GM12878 (cell line): ENCODE data around the gene OTUB1. TPM values are rescaled to one million over a fixed set of nuclear protein-coding genes. Genes with fewer than 3 reads are reported as not detected.
"Not testable (repeated sequence)": the region's sequence is repeated elsewhere in the genome, so short reads cannot be mapped to it uniquely, and the experiment has no call there.

ENCODE experiments used
- ATAC-seq: fragments of 200-7000 bp; cut with Tn5 transposase; 3 replicates; pipeline ENCODE4 v1.9.1; 2020; ENCODE audit warnings: mild to moderate bottlenecking, moderate library complexity
- BruUV-seq: library from RNA; stranded (reverse); fragments of 400-500 nt; replicated peaks from 2 replicates; lab custom pipeline; 2021; lab: Mats Ljungman, UMichigan
- CTCF ChIA-PET: fragments of 300-600 bp; sonication (Branson Sonifier 250); formaldehyde crosslinking; extraction: SDS; loops from one replicate; lab custom pipeline; 2021; ENCODE audit warnings: inconsistent platforms; lab: Yijun Ruan, JAX
- POLR2A ChIA-PET: fragments of 350-600 bp; formaldehyde crosslinking; extraction: SDS; loops from one replicate; lab custom pipeline; 2021; ENCODE audit warnings: inconsistent platforms; lab: Charles Lee
- RAD21 ChIA-PET: fragments of 300-600 bp; sonication (Branson Sonifier 250); formaldehyde crosslinking; loops from one replicate; lab custom pipeline; 2023; ENCODE audit warnings: antibody characterized with exemption; ENCODE audit not compliant: unreplicated experiment; lab: Charles Lee
- SMC1A ChIA-PET: fragments of 300-600 bp; sonication (Branson Sonifier 250); formaldehyde crosslinking; loops from one replicate; lab custom pipeline; 2023; ENCODE audit not compliant: unreplicated experiment, uncharacterized antibody; lab: Charles Lee
- DNase-seq: peaks from one replicate; pipeline ENCODE4 v3.0.0-alpha.2; 2011; ENCODE audit warnings: low read depth, low spot score
- FAIRE-seq: peaks from 3 replicates; lab custom pipeline; 2011; peaks lifted over from hg19 to GRCh38; lab: Jason Lieb, UNC
- H2AFZ ChIP-seq: 2 replicates; pipeline ENCODE4 v1.6.0; 2011; ENCODE audit warnings: low read depth, low read length, control low read depth; ENCODE audit not compliant: control insufficient read depth
- H3K27ac ChIP-seq: 2 replicates; pipeline ENCODE4 v1.5.1; 2011; ENCODE audit warnings: control low read depth; ENCODE audit not compliant: control insufficient read depth, insufficient read depth
- H3K27me3 ChIP-seq, 2 experiments: replicated peaks in 1 of 2; 2 replicates each; pipeline versions ENCODE4 v1.6.0 to v1.6.1; 2011; ENCODE audit warnings: low read length in 1 of 2; ENCODE audit not compliant: control insufficient read depth in 2 of 2, insufficient read depth in 2 of 2
- H3K36me3 ChIP-seq, 2 experiments: 2 replicates each; pipeline ENCODE4 v1.5.1; 2011; ENCODE audit warnings: low read length in 1 of 2; ENCODE audit not compliant: control insufficient read depth in 2 of 2, insufficient read depth in 2 of 2
- H3K4me1 ChIP-seq: 2 replicates; pipeline ENCODE4 v1.6.1; 2011; ENCODE audit warnings: mild to moderate bottlenecking, low read length, moderate library complexity, mixed read lengths; ENCODE audit not compliant: control insufficient read depth, insufficient read depth
- H3K4me2 ChIP-seq: 2 replicates; pipeline ENCODE4 v1.6.0; 2011; ENCODE audit warnings: control low read depth; ENCODE audit not compliant: control insufficient read depth, insufficient read depth
- H3K4me3 ChIP-seq: fragments of 200-600 bp; sonication (generic); 2 replicates; pipeline ENCODE4 v1.5.1; 2016
- H3K79me2 ChIP-seq: 2 replicates; pipeline ENCODE4 v1.6.0; 2011; ENCODE audit warnings: low read length; ENCODE audit not compliant: control insufficient read depth, insufficient read depth
- H3K9ac ChIP-seq: 2 replicates; pipeline ENCODE4 v1.8.0; 2011; ENCODE audit warnings: low read length, control low read depth, mixed read lengths; ENCODE audit not compliant: control insufficient read depth, insufficient read depth
- H3K9me3 ChIP-seq: replicated peaks from 3 replicates; pipeline ENCODE4 v1.5.1; 2011; ENCODE audit warnings: mild to moderate bottlenecking, low read length; ENCODE audit not compliant: control insufficient read depth, insufficient read depth
- H4K20me1 ChIP-seq: 2 replicates; pipeline ENCODE4 v1.6.0; 2011; ENCODE audit not compliant: control insufficient read depth, insufficient read depth
- WGBS: methylation state at CpG from one replicate; pipeline ENCODE4 v1.1.6; 2016; ENCODE audit warnings: low lambda C conversion rate; ENCODE audit not compliant: insufficient replicate concordance, insufficient coverage; ENCODE audit errors: missing lambda C conversion rate; 5-methylcytosine and 5-hydroxymethylcytosine counted together
- in situ Hi-C: fragments of 300-500 bp; cut with MboI; formaldehyde crosslinking; loops from 9 replicates; pipeline ENCODE4 v1.14.3; 2018; ENCODE audit warnings: mixed read lengths
- intact Hi-C: fragments of 100-400 bp; cut with micrococcal nuclease; formaldehyde crosslinking; loops from one replicate; pipeline ENCODE4 v1.14.2; 2022; ENCODE audit not compliant: unreplicated experiment
- polyA plus RNA-seq, 11 experiments: library from polyadenylated mRNA; depleted of rRNA in 4 of 11; unstranded in 6 of 11; stranded (reverse) in 5 of 11; fragments of >200 nt; fragmentation: Nextera tagmentation in 4 of 11; fragmentation: Illumina TruSeq in 1 of 11; extraction: Ambion mirVana in 4 of 11; extraction: Trizol in 1 of 11; gene quantifications; 1 replicate in 1 of 11; 2 replicates in 10 of 11; pipeline versions ENCODE4 v1.2.1 to v1.2.3, GENCODE V29; 2011 to 2016; ENCODE audit warnings: inconsistent platforms in 2 of 11, missing spikeins in 2 of 11, low read depth in 1 of 11
- small RNA-seq: library from RNA; depleted of rRNA; stranded (forward); fragments of <200 nt; gene quantifications from one replicate; pipeline ENCODE3, GENCODE V24; 2014
- total RNA-seq, 4 experiments: library from RNA; depleted of rRNA in 3 of 4; stranded (reverse); fragments of >200 nt in 3 of 4; fragmentation: Illumina TruSeq in 1 of 4; extraction: Trizol in 1 of 4; gene quantifications; 2 replicates each; pipeline versions ENCODE4 v1.2.1 to v1.2.3, GENCODE V29; 2013 to 2021
- TF ChIP-seq, protein P1 (sequence below): fragments of 450-650 bp; IDR thresholded peaks from 2 replicates; pipeline ENCODE4 v1.6.1; 2017; ENCODE audit warnings: mild to moderate bottlenecking, low read depth, inconsistent platforms; ENCODE audit not compliant: poor library complexity, severe bottlenecking

The OTUB1 gene
- total and polyA plus RNA-seq, 10 of the 15 experiments (the other 5 are each of a cell fraction or from before 2014, with no cell fraction given) = 49.6 to 225 (median 131) TPM

DNA sequence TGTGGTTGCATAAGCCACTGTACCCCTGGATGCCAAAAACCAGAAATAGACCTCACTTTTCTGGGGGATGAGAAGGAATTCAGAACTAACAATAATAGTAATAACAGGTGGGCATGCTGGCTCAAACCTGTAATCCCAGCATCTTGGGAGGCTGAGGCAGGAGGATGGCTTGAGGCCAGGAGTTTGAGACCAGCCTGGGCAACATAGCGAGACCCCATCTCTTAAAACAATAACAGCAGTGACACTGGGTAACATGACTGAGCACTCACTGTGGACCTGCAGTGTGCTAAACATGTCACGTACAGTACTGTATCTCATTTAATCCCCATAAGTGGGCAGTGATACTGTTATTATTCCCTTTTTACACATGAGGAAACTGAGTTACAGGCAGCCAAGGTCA, 59.5 kb downstream of the OTUB1 start (continued):
- TF ChIP-seq, protein P1, sequence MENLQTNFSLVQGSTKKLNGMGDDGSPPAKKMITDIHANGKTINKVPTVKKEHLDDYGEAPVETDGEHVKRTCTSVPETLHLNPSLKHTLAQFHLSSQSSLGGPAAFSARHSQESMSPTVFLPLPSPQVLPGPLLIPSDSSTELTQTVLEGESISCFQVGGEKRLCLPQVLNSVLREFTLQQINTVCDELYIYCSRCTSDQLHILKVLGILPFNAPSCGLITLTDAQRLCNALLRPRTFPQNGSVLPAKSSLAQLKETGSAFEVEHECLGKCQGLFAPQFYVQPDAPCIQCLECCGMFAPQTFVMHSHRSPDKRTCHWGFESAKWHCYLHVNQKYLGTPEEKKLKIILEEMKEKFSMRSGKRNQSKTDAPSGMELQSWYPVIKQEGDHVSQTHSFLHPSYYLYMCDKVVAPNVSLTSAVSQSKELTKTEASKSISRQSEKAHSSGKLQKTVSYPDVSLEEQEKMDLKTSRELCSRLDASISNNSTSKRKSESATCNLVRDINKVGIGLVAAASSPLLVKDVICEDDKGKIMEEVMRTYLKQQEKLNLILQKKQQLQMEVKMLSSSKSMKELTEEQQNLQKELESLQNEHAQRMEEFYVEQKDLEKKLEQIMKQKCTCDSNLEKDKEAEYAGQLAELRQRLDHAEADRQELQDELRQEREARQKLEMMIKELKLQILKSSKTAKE = no peak

DNA sequence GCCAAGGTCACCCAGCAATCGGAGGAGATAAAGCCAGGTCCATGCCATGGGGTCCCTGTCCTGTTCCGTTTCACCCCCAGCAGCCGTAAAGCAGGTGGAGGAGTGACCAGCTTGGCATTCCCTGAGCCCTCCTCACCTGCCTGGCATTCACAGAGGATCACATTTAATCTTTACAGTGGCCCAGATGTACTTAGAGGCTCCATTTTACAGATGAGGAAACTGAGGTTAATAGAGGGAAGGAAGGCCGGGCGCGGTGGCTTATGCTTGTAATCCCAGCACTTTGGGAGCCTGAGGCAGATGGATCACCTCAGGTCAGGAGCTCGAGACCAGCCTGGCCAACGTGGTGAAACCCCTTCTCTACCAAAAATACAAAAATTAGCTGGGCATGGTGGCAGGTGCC, 61.1 kb downstream of the OTUB1 start:
- H4K20me1 ChIP-seq, H2AFZ ChIP-seq, H3K36me3 ChIP-seq, H3K9ac ChIP-seq, DNase-seq, in situ Hi-C loops, H3K4me3 ChIP-seq, FAIRE-seq, H3K27me3 ChIP-seq, H3K27ac ChIP-seq, RAD21 ChIA-PET, CTCF ChIA-PET, H3K79me2 ChIP-seq, intact Hi-C loops, SMC1A ChIA-PET, BruUV-seq, ATAC-seq, H3K9me3 ChIP-seq, H3K4me2 ChIP-seq, H3K4me1 ChIP-seq: not testable (repeated sequence)
- WGBS = 34% methylated on average over 8 of the region's 8 CpGs
- POLR2A ChIA-PET = interaction anchor here (0.6 kb wide), 1 partner anchor 270 kb away, joined by 3 read pairs; no protein-coding TSS in a partner anchor

Small RNA genes lying within 50 kb of the gene (small RNA-seq; reads per million reads assigned to genes)
- not detected for gene RNU6-45P

Other genes with a start within 250 kb of the OTUB1 start
Only the 7 nearest of the 14 such genes appear.
- 27.5 and 32.6 TPM in 2 replicates for gene SPINDOC, start 173.0 kb upstream of the OTUB1 start, total RNA-seq (2014; rRNA removed)
- 17.9 and 22.5 TPM in 2 replicates for gene SPINDOC, start 173.0 kb upstream of the OTUB1 start, total RNA-seq (2014; rRNA removed; fragmentation: Illumina TruSeq; extraction: Trizol)
- 31.5 and 36.3 TPM in 2 replicates for gene SPINDOC, start 173.0 kb upstream of the OTUB1 start, total RNA-seq (2021)
- 11.9 and 19.0 TPM in 2 replicates for gene SPINDOC, start 173.0 kb upstream of the OTUB1 start, polyA plus RNA-seq (2011; rRNA removed)
- 6.3 and 14.7 TPM in 2 replicates for gene SPINDOC, start 173.0 kb upstream of the OTUB1 start, polyA plus RNA-seq (2014; fragmentation: Illumina TruSeq; extraction: Trizol)
- 1 to 10 TPM; 1.1 to 1.2 TPM for gene SPINDOC, start 173.0 kb upstream of the OTUB1 start, polyA plus RNA-seq (2014; fragmentation: Nextera tagmentation; extraction: Ambion mirVana)
- 38.2 and 41.4 TPM in 2 replicates for gene SPINDOC, start 173.0 kb upstream of the OTUB1 start, polyA plus RNA-seq (2014; rRNA removed)
- gene SPINDOC, start 173.0 kb upstream of the OTUB1 start, polyA plus RNA-seq (2016; fragmentation: Nextera tagmentation; extraction: Ambion mirVana) = 1 to 10 TPM in 1 of 2 experiments, under 1 TPM in 1; 0.88 to 1.2 TPM
- gene MARK2, start 147.3 kb upstream of the OTUB1 start, total RNA-seq (2014; rRNA removed) = 10.7 and 14.8 TPM in 2 replicates
- 9.3 and 9.7 TPM in 2 replicates for gene MARK2, start 147.3 kb upstream of the OTUB1 start, total RNA-seq (2014; rRNA removed; fragmentation: Illumina TruSeq; extraction: Trizol)
- gene MARK2, start 147.3 kb upstream of the OTUB1 start, total RNA-seq (2021) = 29.5 and 30.0 TPM in 2 replicates
- gene MARK2, start 147.3 kb upstream of the OTUB1 start, polyA plus RNA-seq (2011; rRNA removed) = 11.3 and 14.5 TPM in 2 replicates
- gene MARK2, start 147.3 kb upstream of the OTUB1 start, polyA plus RNA-seq (2014; fragmentation: Illumina TruSeq; extraction: Trizol) = 13.6 and 16.1 TPM in 2 replicates
- under 1 TPM; 0.19 to 0.40 TPM for gene MARK2, start 147.3 kb upstream of the OTUB1 start, polyA plus RNA-seq (2014; fragmentation: Nextera tagmentation; extraction: Ambion mirVana)
- 20.2 and 22.2 TPM in 2 replicates for gene MARK2, start 147.3 kb upstream of the OTUB1 start, polyA plus RNA-seq (2014; rRNA removed)
- 10 to 100 TPM in 1 of 2 experiments, 1 to 10 TPM in 1; 4.1 to 11.9 TPM for gene MARK2, start 147.3 kb upstream of the OTUB1 start, polyA plus RNA-seq (2016; fragmentation: Nextera tagmentation; extraction: Ambion mirVana)
- gene RCOR2, start 69.3 kb upstream of the OTUB1 start, total RNA-seq (2014; rRNA removed) = 0.05 and 0.17 TPM in 2 replicates
- 0.09 TPM in 1 of 2 replicates, not detected in the other for gene RCOR2, start 69.3 kb upstream of the OTUB1 start, total RNA-seq (2014; rRNA removed; fragmentation: Illumina TruSeq; extraction: Trizol)
- 0.16 and 0.28 TPM in 2 replicates for gene RCOR2, start 69.3 kb upstream of the OTUB1 start, total RNA-seq (2021)
- gene RCOR2, start 69.3 kb upstream of the OTUB1 start, polyA plus RNA-seq (2011; rRNA removed) = 0.07 and 0.11 TPM in 2 replicates
- gene RCOR2, start 69.3 kb upstream of the OTUB1 start, polyA plus RNA-seq (2014; fragmentation: Illumina TruSeq; extraction: Trizol) = 0.06 and 0.10 TPM in 2 replicates
- gene RCOR2, start 69.3 kb upstream of the OTUB1 start, polyA plus RNA-seq (2014; fragmentation: Nextera tagmentation; extraction: Ambion mirVana) = not detected
- gene RCOR2, start 69.3 kb upstream of the OTUB1 start, polyA plus RNA-seq (2014; rRNA removed) = 0.23 and 0.32 TPM in 2 replicates
- gene RCOR2, start 69.3 kb upstream of the OTUB1 start, polyA plus RNA-seq (2016; fragmentation: Nextera tagmentation; extraction: Ambion mirVana) = not detected
- 16.4 and 17.5 TPM in 2 replicates for gene NAA40, start 47.4 kb upstream of the OTUB1 start, total RNA-seq (2014; rRNA removed)
- gene NAA40, start 47.4 kb upstream of the OTUB1 start, total RNA-seq (2014; rRNA removed; fragmentation: Illumina TruSeq; extraction: Trizol) = 18.0 and 19.1 TPM in 2 replicates
- gene NAA40, start 47.4 kb upstream of the OTUB1 start, total RNA-seq (2021) = 25.0 and 25.7 TPM in 2 replicates
- gene NAA40, start 47.4 kb upstream of the OTUB1 start, polyA plus RNA-seq (2011; rRNA removed) = 16.3 and 22.4 TPM in 2 replicates
- 31.6 and 31.7 TPM in 2 replicates for gene NAA40, start 47.4 kb upstream of the OTUB1 start, polyA plus RNA-seq (2014; fragmentation: Illumina TruSeq; extraction: Trizol)
- 1 to 10 TPM; 4.8 to 6.0 TPM for gene NAA40, start 47.4 kb upstream of the OTUB1 start, polyA plus RNA-seq (2014; fragmentation: Nextera tagmentation; extraction: Ambion mirVana)
- gene NAA40, start 47.4 kb upstream of the OTUB1 start, polyA plus RNA-seq (2014; rRNA removed) = 24.7 and 24.8 TPM in 2 replicates
- gene NAA40, start 47.4 kb upstream of the OTUB1 start, polyA plus RNA-seq (2016; fragmentation: Nextera tagmentation; extraction: Ambion mirVana) = 10 to 100 TPM; 21.9 to 23.5 TPM
- gene COX8A, start 11.8 kb upstream of the OTUB1 start, total RNA-seq (2014; rRNA removed) = 1,046 and 1,202 TPM in 2 replicates
- gene COX8A, start 11.8 kb upstream of the OTUB1 start, total RNA-seq (2014; rRNA removed; fragmentation: Illumina TruSeq; extraction: Trizol) = 428 and 448 TPM in 2 replicates
- gene COX8A, start 11.8 kb upstream of the OTUB1 start, total RNA-seq (2021) = 588 and 613 TPM in 2 replicates
- 140 and 329 TPM in 2 replicates for gene COX8A, start 11.8 kb upstream of the OTUB1 start, polyA plus RNA-seq (2011; rRNA removed)
- gene COX8A, start 11.8 kb upstream of the OTUB1 start, polyA plus RNA-seq (2014; fragmentation: Illumina TruSeq; extraction: Trizol) = 35.8 and 243 TPM in 2 replicates
- gene COX8A, start 11.8 kb upstream of the OTUB1 start, polyA plus RNA-seq (2014; fragmentation: Nextera tagmentation; extraction: Ambion mirVana) = 100 to 1,000 TPM; 387 to 457 TPM
- gene COX8A, start 11.8 kb upstream of the OTUB1 start, polyA plus RNA-seq (2014; rRNA removed) = 1,451 and 1,476 TPM in 2 replicates
- 100 to 1,000 TPM; 792 to 857 TPM for gene COX8A, start 11.8 kb upstream of the OTUB1 start, polyA plus RNA-seq (2016; fragmentation: Nextera tagmentation; extraction: Ambion mirVana)
- gene FLRT1, start 49.5 kb downstream of the OTUB1 start, total RNA-seq (2014; rRNA removed) = not detected in 2 replicates
- gene FLRT1, start 49.5 kb downstream of the OTUB1 start, total RNA-seq (2014; rRNA removed; fragmentation: Illumina TruSeq; extraction: Trizol) = not detected in 2 replicates
- not detected in 2 replicates for gene FLRT1, start 49.5 kb downstream of the OTUB1 start, total RNA-seq (2021)
- gene FLRT1, start 49.5 kb downstream of the OTUB1 start, polyA plus RNA-seq (2011; rRNA removed) = not detected in 2 replicates
- gene FLRT1, start 49.5 kb downstream of the OTUB1 start, polyA plus RNA-seq (2014; fragmentation: Illumina TruSeq; extraction: Trizol) = not detected in 2 replicates
- gene FLRT1, start 49.5 kb downstream of the OTUB1 start, polyA plus RNA-seq (2014; fragmentation: Nextera tagmentation; extraction: Ambion mirVana) = not detected
- not detected in 2 replicates for gene FLRT1, start 49.5 kb downstream of the OTUB1 start, polyA plus RNA-seq (2014; rRNA removed)
- under 1 TPM; 0.10 to 0.12 TPM for gene FLRT1, start 49.5 kb downstream of the OTUB1 start, polyA plus RNA-seq (2016; fragmentation: Nextera tagmentation; extraction: Ambion mirVana)
- 13.6 and 15.6 TPM in 2 replicates for gene MACROD1, start 179.7 kb downstream of the OTUB1 start, total RNA-seq (2014; rRNA removed)
- gene MACROD1, start 179.7 kb downstream of the OTUB1 start, total RNA-seq (2014; rRNA removed; fragmentation: Illumina TruSeq; extraction: Trizol) = 9.0 and 11.3 TPM in 2 replicates
- 12.3 and 15.7 TPM in 2 replicates for gene MACROD1, start 179.7 kb downstream of the OTUB1 start, total RNA-seq (2021)
- gene MACROD1, start 179.7 kb downstream of the OTUB1 start, polyA plus RNA-seq (2011; rRNA removed) = 1.4 and 1.5 TPM in 2 replicates
- gene MACROD1, start 179.7 kb downstream of the OTUB1 start, polyA plus RNA-seq (2014; fragmentation: Illumina TruSeq; extraction: Trizol) = 2.7 and 5.7 TPM in 2 replicates
- gene MACROD1, start 179.7 kb downstream of the OTUB1 start, polyA plus RNA-seq (2014; fragmentation: Nextera tagmentation; extraction: Ambion mirVana) = 1 to 10 TPM in 1 of 2 experiments, not detected in 1; 1.2 TPM
- 14.1 and 22.7 TPM in 2 replicates for gene MACROD1, start 179.7 kb downstream of the OTUB1 start, polyA plus RNA-seq (2014; rRNA removed)
- gene MACROD1, start 179.7 kb downstream of the OTUB1 start, polyA plus RNA-seq (2016; fragmentation: Nextera tagmentation; extraction: Ambion mirVana) = 10 to 100 TPM in 1 of 2 experiments, 1 to 10 TPM in 1; 8.6 to 11.3 TPM